ENCODE results near the gene LSS. TPM values are rescaled to one million over a fixed set of nuclear protein-coding genes. Genes with fewer than 3 reads are reported as not detected.

LSS gene
- total RNA-seq, 1 experiment from 2014 or later = 101 TPM

GRCh38 chr21:46250146-46250725 is 21.7 kb upstream of the LSS start:
- DNase-seq (ENCODE audit: low spot score) (no peak), ATAC-seq (no peak)
- TF ChIP-seq, protein P1, sequence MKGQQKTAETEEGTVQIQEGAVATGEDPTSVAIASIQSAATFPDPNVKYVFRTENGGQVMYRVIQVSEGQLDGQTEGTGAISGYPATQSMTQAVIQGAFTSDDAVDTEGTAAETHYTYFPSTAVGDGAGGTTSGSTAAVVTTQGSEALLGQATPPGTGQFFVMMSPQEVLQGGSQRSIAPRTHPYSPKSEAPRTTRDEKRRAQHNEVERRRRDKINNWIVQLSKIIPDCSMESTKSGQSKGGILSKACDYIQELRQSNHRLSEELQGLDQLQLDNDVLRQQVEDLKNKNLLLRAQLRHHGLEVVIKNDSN (CRISPR knock-in tag; IDR thresholded peaks at IDR 0.05) = no peak
- ChIA-PET CTCF (interaction anchor here (0.7 kb wide), 1 partner anchor 22 kb away, joined by 3 read pairs; the partner anchor contains the start of gene LSS), POLR2A (no interaction called here)
- Mint-ChIP-seq H3K27me3 (ENCODE audit: low read depth) (no peaks in the 10 kb centered on the region), H3K36me3 (peaks cover 76% of the 10 kb centered on the region), H3K27ac (no peak overlapping the region), H3K9me3 (no peaks in the 10 kb centered on the region), H3K4me1 (no peaks in the 10 kb centered on the region), H3K4me3 (no peak overlapping the region)

- POLR2A ChIA-PET = no interaction called here
- H3K27ac Mint-ChIP-seq = no peak overlapping the region
- no peaks in the 10 kb centered on the region for H3K9me3 Mint-ChIP-seq
- no peak for DNase-seq (ENCODE audit: low spot score)
- ATAC-seq = no peak
- peaks cover 76% of the 10 kb centered on the region for H3K36me3 Mint-ChIP-seq
- no peak overlapping the region for H3K4me3 Mint-ChIP-seq
- no peaks in the 10 kb centered on the region for H3K4me1 Mint-ChIP-seq
- CTCF ChIA-PET = no interaction called here
- TF ChIP-seq ZNF138 (CRISPR knock-in tag; conservative IDR thresholded peaks at IDR 0.05) (no peak), ZNF281 (CRISPR knock-in tag; IDR thresholded peaks at IDR 0.05) (no peak), FOXJ3 (CRISPR knock-in tag; IDR thresholded peaks at IDR 0.05; ENCODE audit: borderline replicate concordance) (no peak), ZNF232 (CRISPR knock-in tag; IDR thresholded peaks at IDR 0.05) (no peak), EMX1 (CRISPR knock-in tag; IDR thresholded peaks at IDR 0.05) (no peak), ZNF263 (CRISPR knock-in tag; IDR thresholded peaks at IDR 0.05; ENCODE audit: low read depth) (no peak), MYBL2 (CRISPR knock-in tag; IDR thresholded peaks at IDR 0.05) (no peak)
- TF ChIP-seq, protein P2, sequence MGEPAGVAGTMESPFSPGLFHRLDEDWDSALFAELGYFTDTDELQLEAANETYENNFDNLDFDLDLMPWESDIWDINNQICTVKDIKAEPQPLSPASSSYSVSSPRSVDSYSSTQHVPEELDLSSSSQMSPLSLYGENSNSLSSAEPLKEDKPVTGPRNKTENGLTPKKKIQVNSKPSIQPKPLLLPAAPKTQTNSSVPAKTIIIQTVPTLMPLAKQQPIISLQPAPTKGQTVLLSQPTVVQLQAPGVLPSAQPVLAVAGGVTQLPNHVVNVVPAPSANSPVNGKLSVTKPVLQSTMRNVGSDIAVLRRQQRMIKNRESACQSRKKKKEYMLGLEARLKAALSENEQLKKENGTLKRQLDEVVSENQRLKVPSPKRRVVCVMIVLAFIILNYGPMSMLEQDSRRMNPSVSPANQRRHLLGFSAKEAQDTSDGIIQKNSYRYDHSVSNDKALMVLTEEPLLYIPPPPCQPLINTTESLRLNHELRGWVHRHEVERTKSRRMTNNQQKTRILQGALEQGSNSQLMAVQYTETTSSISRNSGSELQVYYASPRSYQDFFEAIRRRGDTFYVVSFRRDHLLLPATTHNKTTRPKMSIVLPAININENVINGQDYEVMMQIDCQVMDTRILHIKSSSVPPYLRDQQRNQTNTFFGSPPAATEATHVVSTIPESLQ (CRISPR knock-in tag; IDR thresholded peaks at IDR 0.05) = no peak
- no peaks in the 10 kb centered on the region for H3K27me3 Mint-ChIP-seq (ENCODE audit: low read depth)
Observed at GRCh38 chr21:46248827-46249226, 20.3 kb upstream of the LSS start.

DNA sequence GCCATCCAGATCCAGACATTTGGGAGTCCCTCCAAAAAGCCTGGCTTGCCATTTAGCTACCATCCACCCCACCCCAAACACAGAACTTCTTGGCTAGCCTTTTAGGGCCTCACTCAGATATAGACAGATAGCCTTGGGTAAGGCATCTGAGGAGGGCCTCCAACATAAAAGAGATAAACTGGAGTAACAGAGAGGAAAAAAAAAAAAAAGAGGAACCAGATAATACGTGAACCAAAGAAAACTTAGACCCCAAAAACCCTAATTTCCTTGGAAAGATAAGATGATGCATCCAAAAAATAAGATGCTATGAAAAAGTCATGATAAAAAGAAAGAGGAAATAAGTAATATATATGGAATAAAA is 19.8 kb upstream of the LSS start:
- no peaks in the 10 kb centered on the region for H3K9me3 Mint-ChIP-seq
- H3K27ac Mint-ChIP-seq = no peak overlapping the region
- POLR2A ChIA-PET = no interaction called here
- no peak for ATAC-seq
- H3K4me1 Mint-ChIP-seq = no peaks in the 10 kb centered on the region
- H3K27me3 Mint-ChIP-seq (ENCODE audit: low read depth) = no peaks in the 10 kb centered on the region
- CTCF ChIA-PET = no interaction called here
- H3K36me3 Mint-ChIP-seq = peaks cover 76% of the 10 kb centered on the region
- DNase-seq (ENCODE audit: low spot score) = no peak
- H3K4me3 Mint-ChIP-seq = no peak overlapping the region
- TF ChIP-seq MAX (CRISPR knock-in tag; IDR thresholded peaks at IDR 0.05) = no peak
- no peak for TF ChIP-seq USF2 (CRISPR knock-in tag; IDR thresholded peaks at IDR 0.05)
- TF ChIP-seq PRRX2 (CRISPR knock-in tag; IDR thresholded peaks at IDR 0.05) = no peak
- no peak for TF ChIP-seq IRF2 (CRISPR knock-in tag; IDR thresholded peaks at IDR 0.05; ENCODE audit: borderline replicate concordance, low read depth)
- no peak for TF ChIP-seq ZNF532 (CRISPR knock-in tag; IDR thresholded peaks at IDR 0.05; ENCODE audit: borderline replicate concordance)
- TF ChIP-seq TP53 (CRISPR knock-in tag; IDR thresholded peaks at IDR 0.05) = no peak
- TF ChIP-seq, protein P3, sequence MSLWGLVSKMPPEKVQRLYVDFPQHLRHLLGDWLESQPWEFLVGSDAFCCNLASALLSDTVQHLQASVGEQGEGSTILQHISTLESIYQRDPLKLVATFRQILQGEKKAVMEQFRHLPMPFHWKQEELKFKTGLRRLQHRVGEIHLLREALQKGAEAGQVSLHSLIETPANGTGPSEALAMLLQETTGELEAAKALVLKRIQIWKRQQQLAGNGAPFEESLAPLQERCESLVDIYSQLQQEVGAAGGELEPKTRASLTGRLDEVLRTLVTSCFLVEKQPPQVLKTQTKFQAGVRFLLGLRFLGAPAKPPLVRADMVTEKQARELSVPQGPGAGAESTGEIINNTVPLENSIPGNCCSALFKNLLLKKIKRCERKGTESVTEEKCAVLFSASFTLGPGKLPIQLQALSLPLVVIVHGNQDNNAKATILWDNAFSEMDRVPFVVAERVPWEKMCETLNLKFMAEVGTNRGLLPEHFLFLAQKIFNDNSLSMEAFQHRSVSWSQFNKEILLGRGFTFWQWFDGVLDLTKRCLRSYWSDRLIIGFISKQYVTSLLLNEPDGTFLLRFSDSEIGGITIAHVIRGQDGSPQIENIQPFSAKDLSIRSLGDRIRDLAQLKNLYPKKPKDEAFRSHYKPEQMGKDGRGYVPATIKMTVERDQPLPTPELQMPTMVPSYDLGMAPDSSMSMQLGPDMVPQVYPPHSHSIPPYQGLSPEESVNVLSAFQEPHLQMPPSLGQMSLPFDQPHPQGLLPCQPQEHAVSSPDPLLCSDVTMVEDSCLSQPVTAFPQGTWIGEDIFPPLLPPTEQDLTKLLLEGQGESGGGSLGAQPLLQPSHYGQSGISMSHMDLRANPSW (CRISPR knock-in tag; conservative IDR thresholded peaks at IDR 0.05; ENCODE audit: low read depth) = no peak
- no peak for TF ChIP-seq ZNF423 (CRISPR knock-in tag; IDR thresholded peaks at IDR 0.05)
- no peak for TF ChIP-seq CREM (CRISPR knock-in tag; IDR thresholded peaks at IDR 0.05)

Data from WTC11 (cell line).